ENCODE results near the gene HOPX. TPM values are rescaled to one million over a fixed set of nuclear protein-coding genes. Genes with fewer than 3 reads are reported as not detected.

HOPX gene
- total and polyA plus RNA-seq, 10 donors: 6.0 to 26.0 (median 8.0) TPM

DNA sequence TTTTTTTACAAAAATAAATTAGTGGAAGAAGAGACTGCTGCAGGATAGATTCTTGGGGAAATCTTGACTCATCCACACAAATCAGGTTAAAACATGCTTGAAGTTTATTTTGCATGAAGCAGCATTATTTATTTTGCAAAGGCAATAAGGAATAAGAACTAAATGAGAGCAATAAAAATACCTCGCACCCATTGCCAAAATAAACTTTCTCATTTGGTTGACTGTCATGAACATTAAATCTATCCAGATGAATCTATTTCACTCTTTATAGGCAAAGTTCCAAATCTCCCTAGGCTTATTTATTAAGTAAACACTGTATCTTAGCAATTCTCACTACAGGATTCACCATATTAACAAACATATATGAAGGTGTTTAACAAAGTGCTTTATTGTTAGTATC lies 58.9 kb downstream of the HOPX start:
- Histone ChIP-seq H3K36me3 (no peaks in the 10 kb centered on the region), H3K4me1 (no peaks in the 10 kb centered on the region), H3K27ac (no peak overlapping the region), H3K4me3 (no peak overlapping the region), H3K27me3 (replicated peaks in 1 of 7) (no peaks in the 10 kb centered on the region), H3K9me3 (peaks cover 0 to 39% (median 33%) of the 10 kb centered on the region in 8 donors)
- DNase-seq: no peak
- intact Hi-C loops (cut with DNase I; ENCODE audit: low total_unique reads): no loop called here
- WGBS, 5 donors: 81 to 95% (median 90%) methylated on average over 1 of the region's 1 CpG
- no peak for TF ChIP-seq POLR2AphosphoS5 (IDR thresholded peaks at IDR 0.05)
- TF ChIP-seq, protein P1, sequence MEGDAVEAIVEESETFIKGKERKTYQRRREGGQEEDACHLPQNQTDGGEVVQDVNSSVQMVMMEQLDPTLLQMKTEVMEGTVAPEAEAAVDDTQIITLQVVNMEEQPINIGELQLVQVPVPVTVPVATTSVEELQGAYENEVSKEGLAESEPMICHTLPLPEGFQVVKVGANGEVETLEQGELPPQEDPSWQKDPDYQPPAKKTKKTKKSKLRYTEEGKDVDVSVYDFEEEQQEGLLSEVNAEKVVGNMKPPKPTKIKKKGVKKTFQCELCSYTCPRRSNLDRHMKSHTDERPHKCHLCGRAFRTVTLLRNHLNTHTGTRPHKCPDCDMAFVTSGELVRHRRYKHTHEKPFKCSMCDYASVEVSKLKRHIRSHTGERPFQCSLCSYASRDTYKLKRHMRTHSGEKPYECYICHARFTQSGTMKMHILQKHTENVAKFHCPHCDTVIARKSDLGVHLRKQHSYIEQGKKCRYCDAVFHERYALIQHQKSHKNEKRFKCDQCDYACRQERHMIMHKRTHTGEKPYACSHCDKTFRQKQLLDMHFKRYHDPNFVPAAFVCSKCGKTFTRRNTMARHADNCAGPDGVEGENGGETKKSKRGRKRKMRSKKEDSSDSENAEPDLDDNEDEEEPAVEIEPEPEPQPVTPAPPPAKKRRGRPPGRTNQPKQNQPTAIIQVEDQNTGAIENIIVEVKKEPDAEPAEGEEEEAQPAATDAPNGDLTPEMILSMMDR (IDR thresholded peaks at IDR 0.05 in 8 of 11, conservative IDR thresholded peaks at IDR 0.05 in 3 of 11): no peak
- TF ChIP-seq POLR2A (IDR thresholded peaks at IDR 0.05): no peak

DNA sequence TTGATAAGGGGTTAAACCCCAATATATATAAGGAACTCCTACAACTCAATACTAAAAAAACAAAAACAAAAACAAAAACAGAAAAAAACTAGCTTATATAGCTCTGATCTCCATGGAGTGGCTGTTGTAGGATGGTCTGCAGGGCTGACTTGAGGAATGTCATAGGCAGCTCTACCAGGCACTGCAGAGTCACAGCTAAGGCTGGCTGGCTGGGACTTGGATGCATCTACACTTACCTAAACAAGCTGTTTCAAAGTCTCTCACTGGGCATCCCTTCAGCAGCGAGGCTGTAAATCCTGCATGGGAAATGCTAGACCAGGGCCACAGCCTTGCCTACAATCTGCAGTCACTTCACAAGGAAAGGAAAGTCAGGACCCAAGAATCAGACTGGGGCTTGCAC lies 61.3 kb downstream of the HOPX start:
- WGBS, 5 donors: 85 to 93% (median 89%) methylated on average over 1 of the region's 1 CpG
- Histone ChIP-seq H3K27me3 (replicated peaks in 1 of 7) (no peaks in the 10 kb centered on the region), H3K36me3 (no peaks in the 10 kb centered on the region), H3K4me1 (no peaks in the 10 kb centered on the region), H3K9me3 (peaks cover 0 to 17% (median 12%) of the 10 kb centered on the region in 8 donors), H3K4me3 (no peak overlapping the region), H3K27ac (no peak overlapping the region)
- TF ChIP-seq POLR2AphosphoS5 (IDR thresholded peaks at IDR 0.05): no peak
- TF ChIP-seq, protein P1 (IDR thresholded peaks at IDR 0.05 in 8 of 11, conservative IDR thresholded peaks at IDR 0.05 in 3 of 11): no peak
- no peak for TF ChIP-seq POLR2A (IDR thresholded peaks at IDR 0.05)
- intact Hi-C loops (cut with DNase I; ENCODE audit: low total_unique reads): no loop called here
- DNase-seq: no peak

DNA sequence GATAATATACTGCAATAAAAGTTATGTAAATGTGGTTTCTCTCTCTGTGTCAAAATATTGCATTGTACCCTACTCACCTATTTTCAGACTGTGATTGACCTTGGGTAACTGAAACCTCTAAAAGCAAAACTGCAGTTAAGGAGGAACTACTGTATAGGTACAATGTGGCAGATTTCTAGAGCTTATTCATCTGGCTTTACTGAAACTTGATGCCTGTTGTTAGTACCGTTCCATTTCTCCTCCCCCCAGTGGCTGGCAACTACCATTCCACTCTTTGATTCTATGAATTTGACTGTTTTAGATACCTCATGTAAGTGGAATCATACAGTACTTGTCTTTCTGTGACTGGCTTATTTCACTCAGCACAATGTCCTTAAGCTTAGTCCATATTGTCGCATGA lies 61.9 kb downstream of the HOPX start:
- TF ChIP-seq POLR2A (IDR thresholded peaks at IDR 0.05): no peak
- TF ChIP-seq, protein P1 (IDR thresholded peaks at IDR 0.05 in 8 of 11, conservative IDR thresholded peaks at IDR 0.05 in 3 of 11): no peak
- no peak for TF ChIP-seq POLR2AphosphoS5 (IDR thresholded peaks at IDR 0.05)
- Histone ChIP-seq H3K27me3 (replicated peaks in 1 of 7) (no peaks in the 10 kb centered on the region), H3K4me3 (no peak overlapping the region), H3K9me3 (peaks cover 0 to 11% (median 5%) of the 10 kb centered on the region in 8 donors), H3K36me3 (no peaks in the 10 kb centered on the region), H3K4me1 (no peaks in the 10 kb centered on the region), H3K27ac (no peak overlapping the region)
- intact Hi-C loops (cut with DNase I; ENCODE audit: low total_unique reads): no loop called here
- WGBS, 5 donors: 34 to 56% (median 45%) methylated on average over 2 of the region's 2 CpGs
- DNase-seq: no peak

DNA sequence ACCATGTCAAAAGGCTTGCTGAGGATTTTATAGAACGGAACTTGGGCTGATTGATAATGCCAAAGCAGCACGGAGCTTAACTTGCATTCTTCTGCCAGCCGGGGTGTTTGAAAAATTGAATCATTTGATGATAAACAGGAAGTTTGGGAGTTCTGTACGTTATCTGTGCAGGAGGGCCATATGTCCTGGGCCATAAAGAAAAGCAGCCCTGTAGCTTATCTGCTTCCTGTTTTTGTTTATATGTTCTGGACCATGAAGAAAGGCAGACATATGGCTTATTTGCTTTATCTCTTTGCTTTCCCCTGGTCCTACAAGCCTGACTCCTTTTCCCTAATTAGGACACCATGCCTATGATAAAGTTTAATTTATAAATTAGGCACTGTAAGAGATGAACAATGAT lies 62.4 kb downstream of the HOPX start:
- DNase-seq: no peak
- intact Hi-C loops (cut with DNase I; ENCODE audit: low total_unique reads): no loop called here
- Histone ChIP-seq H3K4me3 (no peak overlapping the region), H3K27me3 (replicated peaks in 1 of 7) (no peaks in the 10 kb centered on the region), H3K36me3 (no peaks in the 10 kb centered on the region), H3K4me1 (no peaks in the 10 kb centered on the region), H3K9me3 (peaks cover 0 to 7% (median under 1%) of the 10 kb centered on the region in 8 donors), H3K27ac (no peak overlapping the region)
- WGBS, 5 donors: 61 to 83% (median 65%) methylated on average over 4 of the region's 4 CpGs
- no peak for TF ChIP-seq POLR2AphosphoS5 (IDR thresholded peaks at IDR 0.05)
- TF ChIP-seq, protein P1 (IDR thresholded peaks at IDR 0.05 in 8 of 11, conservative IDR thresholded peaks at IDR 0.05 in 3 of 11): no peak
- TF ChIP-seq POLR2A (IDR thresholded peaks at IDR 0.05): no peak

Measured in spleen (tissue), 11 donors.